CD4-positive, alpha-beta T cell treated with Interleukin-17A for 1 hour (primary cell): ENCODE data around the gene FITM1.

Experiments used
- DNase-seq: peaks from one replicate; pipeline ENCODE4 v3.0.0-alpha.2; 2020

FITM1 gene, protein sequence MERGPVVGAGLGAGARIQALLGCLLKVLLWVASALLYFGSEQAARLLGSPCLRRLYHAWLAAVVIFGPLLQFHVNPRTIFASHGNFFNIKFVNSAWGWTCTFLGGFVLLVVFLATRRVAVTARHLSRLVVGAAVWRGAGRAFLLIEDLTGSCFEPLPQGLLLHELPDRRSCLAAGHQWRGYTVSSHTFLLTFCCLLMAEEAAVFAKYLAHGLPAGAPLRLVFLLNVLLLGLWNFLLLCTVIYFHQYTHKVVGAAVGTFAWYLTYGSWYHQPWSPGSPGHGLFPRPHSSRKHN

DNA sequence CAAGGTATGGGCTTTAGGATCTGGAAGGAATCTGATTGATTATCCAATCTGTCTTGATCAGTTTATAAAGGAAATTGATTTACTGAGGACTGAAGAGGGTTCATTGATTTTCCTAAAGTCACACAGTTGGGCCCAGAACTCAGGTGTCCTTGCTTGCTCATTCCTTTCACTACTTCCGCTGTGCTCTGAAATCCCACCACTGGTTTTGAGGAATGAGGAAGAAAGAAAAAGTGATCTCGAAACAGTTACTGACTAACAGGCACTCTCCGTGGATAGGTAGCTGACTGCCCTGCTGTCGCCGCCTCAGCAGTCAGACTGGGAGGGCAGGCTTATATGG is at the start of gene FITM1:
Gene FITM1, plus strand, starts transcription at position 280 of the 337 bp plus-strand sequence. CDS start 905 bp downstream, outside the sequence.
- DNase-seq, result no peak

DNA sequence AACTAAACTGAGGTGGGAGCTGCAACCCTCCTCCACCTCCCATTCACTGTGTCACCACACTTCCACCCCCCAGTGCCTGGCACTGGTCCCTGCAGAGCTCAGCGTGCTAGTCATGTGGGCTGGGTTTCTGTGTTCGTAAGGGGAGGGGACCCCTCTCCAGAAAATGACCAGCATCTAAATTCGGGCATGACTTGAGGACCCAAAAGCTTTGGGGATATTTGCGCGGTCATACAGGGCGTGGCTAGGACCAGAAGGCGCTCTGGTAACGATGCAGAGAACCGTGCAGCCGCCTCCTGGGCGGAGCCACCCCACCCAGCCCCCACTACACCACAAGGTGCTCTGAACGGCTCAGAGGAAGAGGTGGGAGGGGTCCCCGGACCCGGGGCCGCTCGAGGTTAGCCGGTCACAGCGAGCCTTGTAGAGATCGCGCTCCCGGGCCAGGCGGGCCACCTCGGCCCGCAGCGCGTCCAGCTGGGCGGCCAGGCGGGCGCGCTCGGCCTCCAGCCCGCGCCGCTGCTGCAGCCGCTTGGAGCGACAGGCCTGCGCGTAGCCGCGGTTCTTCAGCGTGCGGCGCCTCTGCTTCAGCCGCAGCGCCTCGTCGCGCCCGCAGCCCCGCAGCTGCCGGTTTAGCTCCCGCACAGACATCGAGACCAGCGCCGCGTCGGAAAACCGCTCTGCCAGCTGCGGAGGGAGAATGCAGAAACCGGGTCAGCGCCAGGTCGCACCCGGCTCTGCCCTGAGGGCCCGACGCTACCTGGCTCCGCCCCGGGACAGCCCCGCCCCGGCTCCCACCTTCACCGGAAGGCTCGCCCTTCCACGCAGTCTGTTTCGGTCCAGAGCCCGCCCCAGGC is 49.3 kb upstream of the FITM1 start:
- DNase-seq, result peak; percentile 71

DNA sequence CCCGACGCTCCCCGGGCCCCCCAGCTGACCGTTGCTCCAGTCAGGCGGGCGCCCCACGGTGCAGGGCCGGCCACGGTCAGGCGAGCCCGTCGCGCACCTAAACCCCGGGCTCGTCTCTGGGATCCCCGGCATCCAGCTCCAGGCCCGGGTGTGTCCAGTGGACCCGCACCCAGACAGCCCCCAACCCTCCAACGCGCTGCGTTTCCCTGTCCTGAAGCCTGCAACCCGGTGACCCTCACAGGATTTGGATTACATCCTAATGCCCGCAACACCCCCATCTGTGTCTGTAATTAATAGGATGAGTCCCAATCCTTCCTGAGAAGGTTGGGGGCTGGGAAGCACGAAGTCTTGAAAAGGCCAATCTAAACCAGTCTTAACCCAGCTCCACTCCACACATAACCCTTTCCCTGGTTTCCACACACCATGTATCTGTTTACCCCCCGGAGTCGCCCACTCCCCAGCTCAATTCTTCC is 48.7 kb upstream of the FITM1 start:
- DNase-seq, result no peak

DNA sequence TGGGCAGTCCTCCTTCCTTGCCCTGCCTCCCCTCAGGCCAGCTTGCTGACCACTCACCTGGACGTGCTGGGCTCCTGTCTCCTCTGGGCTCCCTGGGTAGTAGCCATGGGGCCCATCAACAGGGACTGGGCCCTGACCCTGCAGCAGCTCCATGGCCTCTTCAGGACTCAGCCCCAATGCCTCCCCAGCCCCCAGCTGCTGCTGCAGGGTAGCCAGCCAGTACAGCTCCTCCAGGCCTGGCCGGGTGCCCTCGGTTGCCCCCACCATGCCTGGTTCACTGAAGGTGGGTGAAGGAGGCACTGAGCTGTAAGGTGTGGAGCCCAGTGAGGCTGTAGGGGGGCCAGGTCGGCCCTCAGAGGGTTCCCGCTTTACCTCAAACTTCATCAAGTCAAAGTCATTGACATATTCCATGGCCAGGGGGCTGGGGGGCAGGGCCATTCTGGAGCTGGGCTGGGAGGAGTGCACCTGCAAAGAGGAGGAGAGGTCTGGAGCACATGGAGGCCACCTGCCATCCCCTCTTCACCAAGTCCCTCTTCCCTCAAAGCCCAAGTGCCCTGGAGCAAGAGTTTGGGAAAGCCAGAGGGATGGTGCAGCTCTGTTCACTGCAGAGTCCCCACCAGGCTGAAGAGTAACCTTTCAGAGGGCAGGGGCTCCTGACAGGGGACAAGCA is 47.9 kb upstream of the FITM1 start:
- no peak for DNase-seq

DNA sequence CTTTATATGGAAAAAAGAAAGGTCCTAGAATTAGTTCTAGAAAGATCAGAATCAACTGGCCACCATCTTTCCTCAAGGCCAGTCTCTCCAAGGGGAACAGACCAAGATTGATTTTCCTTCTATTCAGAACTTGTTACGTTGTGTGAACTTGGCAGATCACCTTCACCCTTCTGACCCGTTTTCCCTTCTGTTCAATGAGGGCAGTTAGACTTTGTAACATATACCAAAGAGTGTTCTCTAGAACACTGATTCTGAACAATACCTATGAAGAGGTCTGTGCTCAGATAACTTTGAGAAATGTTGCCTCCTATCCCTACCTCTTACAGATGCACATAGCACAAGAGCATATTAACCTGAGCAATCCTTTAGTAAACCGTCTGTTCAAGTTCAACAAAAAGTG is 47.0 kb upstream of the FITM1 start:
- DNase-seq, result no peak

DNA sequence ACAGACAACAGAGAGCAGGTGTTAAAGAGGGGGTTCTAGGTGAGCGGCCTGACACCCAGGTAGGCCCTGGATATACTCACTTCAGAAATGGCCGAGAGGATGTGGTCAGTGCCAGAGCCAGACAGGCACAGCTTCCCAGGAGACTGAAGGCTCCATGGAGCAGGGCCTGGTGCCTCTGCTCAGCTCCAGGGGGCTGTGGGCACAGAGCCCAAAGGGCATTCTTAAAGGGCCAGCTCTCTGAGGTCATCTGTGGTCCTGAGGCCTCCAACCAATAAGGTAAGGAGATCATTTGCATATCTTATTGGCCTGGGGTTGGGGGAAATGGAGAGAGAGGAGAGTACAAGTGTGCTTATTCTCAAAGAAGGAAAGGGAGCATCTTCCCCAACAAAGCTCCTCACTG is 46.0 kb upstream of the FITM1 start:
- DNase-seq, result no peak

DNA sequence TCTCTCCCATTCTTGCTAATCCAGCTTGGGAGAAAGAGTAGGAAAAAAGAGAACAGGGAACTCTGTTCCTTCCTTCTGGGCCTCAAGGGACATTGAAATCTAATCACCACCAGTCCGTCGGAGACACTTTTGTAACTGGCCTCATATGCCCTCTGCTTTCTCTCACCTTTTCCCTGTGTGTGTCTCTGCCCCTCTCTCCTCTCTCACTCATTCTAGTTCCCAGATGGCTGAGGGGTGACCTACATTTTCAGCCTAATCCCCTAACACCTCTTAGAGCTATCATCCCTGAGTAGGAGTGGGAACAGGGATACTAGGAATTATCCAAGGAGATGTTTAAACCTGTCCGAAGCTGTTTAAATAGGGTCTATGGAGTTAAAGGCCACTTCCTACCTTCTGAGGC is 45.2 kb upstream of the FITM1 start:
- no peak for DNase-seq

DNA sequence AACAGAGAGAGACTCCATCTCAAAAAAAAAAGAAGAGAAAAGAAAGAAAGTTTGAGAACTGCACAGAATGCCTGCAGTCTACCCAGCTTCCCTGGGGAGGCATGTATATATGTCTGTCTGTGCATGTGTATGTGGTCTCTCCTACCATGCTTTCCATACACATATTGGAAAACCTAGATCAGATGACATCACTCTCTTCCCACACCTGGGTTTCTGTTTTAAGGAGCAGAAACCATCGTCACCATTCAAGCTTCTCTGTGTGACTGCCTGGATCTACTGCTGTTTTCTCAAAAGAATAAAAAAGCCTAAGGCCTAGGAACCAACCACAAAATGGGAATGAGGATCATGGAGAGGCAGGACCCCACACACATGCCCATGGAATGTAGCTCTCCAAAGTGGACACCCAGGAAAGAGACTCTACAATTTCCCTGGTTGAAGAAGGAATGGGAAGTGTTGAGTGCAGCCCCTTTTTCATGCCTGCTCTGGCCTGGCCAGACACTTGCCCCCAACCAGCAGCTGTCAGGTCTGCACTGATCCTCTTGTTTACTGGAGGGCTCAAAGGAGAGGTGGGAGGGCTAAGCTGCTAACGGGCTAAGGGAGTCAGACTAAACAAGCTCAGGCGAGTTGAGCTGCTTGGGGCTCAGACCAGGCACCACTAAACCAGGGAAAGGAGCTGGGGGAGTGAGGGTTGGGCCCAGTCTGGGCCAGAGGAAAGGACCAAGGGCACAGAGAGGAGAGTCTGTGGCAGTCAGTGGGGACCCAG is 44.1 kb upstream of the FITM1 start:
- no peak for DNase-seq

DNA sequence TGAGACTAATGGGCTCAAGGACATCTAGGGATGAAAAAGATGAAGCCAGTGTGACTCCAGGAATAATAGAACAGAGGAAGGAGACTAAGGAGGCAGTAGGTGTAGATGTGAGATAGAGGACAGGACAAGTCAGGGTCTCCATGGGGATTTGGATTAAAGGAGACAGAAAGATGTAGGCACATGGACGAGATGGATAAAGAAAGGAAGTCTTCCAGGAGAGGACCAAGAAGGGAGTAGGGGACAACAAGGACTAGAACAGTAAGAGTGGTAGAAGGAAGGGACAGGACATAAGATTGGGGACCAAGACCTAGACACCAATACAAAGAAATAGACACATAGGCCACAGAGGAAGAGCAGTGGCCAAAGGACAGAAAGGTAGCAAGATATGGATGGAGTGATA is 43.5 kb upstream of the FITM1 start:
- no peak for DNase-seq

DNA sequence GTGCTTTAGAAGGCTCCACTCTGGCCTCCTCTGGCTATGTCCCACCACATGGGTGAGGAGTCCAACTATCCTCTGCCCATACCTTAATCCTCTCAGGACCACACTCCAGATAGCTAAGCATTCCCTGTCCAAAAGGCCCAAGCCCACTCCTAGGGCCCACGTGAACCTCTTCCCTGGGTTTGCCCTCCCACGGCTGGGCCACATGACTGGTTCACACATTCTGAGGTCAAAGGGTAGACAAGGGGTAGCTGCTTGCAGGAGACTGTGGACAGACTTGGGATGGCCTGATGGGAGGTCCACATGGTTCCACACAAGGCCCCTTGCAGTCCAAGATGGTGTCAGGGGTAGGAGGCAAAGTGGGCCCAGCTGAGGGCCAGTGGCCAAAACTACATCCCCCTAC is 42.4 kb upstream of the FITM1 start:
- DNase-seq, result no peak

DNA sequence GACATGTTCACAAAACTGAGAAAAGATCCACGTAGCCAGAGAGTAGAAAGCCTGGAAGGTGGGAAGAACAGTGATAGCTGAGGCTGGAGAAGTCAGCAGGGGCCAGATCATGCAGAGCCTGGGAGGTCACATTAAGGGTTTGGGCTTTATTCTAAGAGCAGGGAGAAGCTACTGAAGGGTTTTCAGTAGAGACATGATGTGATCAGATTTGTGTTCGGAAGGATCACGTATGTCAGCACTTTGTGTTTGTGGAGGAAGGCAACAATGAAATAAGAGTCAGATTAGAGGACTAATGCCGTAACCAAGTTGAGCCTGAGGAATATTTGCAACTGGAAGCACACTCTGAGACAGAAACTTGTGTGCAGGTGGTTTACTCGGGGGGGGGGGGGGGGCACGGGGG is 40.6 kb upstream of the FITM1 start:
- no peak for DNase-seq

DNA sequence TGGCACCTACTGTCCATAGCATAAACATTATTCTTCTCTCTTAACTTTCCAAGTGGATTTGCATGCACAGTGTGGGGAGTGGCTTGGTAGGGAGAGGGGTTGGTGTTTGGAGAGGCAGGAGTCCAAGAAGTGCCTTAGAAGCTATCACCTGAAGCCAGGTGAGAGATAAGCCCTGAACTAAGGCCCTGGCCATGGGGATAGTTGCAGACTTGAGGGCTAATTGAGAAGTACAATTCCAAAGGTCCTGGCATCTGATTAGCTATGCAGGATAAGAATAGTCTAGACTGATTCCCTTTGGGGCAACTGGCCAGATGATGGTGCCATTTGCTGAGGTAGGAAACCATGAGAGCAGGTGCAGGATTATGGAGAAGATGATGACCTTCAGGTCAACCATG is 38.4 kb upstream of the FITM1 start:
- no peak for DNase-seq

DNA sequence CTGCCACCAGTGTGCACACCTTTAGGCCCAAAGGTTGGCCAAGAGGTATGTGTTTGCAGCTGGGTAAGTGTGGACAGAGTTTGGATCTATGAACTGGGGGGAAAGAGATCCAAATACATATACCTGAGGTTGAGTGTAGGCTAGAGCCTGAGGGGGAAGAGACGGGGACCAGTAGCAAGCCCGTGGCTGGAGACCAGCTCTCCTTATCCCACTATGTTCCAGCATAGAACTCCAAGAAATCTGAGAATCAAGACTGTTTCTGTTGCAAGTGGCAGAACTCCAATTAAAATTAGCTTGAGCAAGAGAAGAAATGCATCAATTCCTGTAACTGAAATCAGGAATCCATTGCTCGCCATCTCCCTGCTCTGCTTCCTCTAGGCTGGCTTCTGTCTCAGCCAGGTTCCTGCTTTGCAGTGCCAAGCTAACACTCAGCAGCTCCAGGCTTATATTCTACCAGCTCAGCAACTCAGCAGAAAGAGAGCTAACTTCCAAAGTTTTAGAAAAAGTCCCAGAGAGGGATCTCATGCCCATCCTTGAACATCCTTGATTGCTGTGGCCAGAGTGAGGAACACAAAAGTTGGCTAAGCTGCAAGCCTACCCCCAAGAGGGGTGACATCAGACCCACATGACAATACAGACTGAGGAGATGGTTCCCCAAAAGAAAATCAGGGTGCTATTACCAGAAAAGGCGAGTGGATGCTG is 37.8 kb upstream of the FITM1 start:
- no peak for DNase-seq

DNA sequence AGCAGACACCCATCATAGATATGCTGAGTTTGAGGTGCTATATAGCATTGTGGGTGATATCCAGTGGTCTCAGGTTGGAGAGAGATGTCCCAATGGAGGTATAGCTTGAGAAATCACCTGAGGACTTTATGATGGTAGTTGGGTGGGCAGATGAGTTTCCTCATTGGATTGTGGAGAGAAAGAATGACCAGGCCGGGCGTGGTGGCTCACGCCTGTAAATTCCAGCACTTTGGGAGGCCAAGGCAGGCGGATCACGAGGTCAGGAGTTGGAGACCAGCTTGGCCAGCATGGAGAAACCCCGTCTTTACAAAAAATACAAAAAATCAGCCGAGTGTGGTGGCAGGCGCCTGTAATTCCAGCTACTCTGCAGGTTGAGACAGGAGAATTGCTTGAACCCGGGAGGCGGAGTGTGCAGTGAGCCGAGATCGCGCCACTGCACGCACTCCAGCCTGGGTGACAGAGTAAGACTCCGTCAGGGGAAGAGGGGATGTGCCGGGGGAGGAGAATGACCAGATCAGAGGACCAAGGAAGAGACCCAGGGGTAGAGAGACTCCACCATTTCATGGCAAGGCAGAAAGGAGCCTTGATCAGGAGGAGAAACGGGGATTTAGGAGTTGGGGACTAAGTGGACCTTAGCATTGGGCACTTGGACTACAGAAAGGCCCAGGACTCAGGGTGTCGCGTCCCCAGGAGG is 37.1 kb upstream of the FITM1 start:
- no peak for DNase-seq

DNA sequence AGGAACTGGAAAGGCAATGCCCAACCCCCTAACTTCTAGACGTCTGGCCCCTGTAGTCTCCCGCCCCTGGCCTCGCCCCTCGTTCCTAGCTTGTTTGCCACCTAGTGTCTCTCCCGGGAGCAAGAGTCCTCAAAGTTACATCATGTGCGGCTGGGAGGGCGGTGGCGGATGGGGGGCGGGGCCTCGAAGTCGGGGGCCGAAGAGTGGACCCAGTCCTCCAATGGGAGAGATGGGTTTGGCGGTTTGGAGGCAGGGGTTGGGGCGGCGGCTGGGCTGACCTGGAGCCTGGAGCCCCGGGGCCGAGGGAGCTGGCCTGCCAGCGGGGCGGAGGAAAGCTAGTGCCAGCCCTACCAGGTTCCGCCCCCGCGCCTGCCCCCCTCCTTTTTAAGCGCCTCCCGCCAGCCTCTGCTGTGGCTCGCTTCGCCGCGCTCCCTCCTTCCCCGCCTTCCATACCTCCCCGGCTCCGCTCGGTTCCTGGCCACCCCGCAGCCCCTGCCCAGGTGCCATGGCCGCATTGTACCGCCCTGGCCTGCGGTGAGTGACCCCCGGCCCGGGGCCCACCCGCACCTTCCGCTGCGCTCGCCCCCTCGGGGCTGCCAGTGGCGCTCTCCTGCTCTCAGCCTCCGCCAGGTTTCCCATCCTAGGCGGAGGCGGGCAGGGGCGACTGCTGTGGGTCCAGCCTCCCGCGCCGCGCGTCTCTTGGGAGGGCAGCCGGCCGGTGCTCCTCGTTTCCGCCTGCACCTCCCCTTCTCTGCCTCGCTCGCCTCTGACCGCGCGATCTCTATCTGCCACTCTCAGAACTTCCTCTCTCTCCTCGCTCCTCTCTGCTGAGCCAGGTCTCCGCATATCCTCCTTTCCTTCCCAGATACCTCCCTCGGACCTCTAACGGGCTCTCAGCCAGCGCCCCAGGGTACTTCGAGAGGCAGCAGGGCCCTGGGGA is 36.3 kb upstream of the FITM1 start, which contains the start of gene PCK2:
Gene PCK2, plus strand, starts transcription at position 411 of the 940 bp plus-strand sequence. Its CDS starts 95 bp downstream, at position 506.
- DNase-seq, result peak; percentile 75

DNA sequence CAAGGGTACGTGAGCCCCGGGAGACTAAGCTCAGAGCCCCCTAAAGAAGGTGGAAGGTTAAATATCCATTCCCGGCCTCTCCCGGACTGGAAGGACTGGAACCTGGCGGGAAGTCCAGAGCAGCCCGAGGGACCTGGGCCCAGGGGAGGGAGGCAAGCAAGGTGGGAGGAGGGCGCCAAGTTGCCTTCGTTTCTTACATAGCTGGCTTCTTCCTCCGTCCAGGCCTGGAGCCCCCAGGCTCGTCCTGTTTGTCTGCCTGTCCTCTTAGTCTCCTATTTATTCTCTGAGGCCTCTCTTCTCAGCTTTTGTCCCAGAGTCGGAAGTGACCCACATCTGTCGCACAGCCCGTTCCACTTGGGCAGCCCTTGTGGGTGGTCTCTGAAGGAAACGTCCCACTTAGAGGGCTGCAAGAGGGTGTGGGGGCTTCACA is 35.6 kb upstream of the FITM1 start:
- no peak for DNase-seq

DNA sequence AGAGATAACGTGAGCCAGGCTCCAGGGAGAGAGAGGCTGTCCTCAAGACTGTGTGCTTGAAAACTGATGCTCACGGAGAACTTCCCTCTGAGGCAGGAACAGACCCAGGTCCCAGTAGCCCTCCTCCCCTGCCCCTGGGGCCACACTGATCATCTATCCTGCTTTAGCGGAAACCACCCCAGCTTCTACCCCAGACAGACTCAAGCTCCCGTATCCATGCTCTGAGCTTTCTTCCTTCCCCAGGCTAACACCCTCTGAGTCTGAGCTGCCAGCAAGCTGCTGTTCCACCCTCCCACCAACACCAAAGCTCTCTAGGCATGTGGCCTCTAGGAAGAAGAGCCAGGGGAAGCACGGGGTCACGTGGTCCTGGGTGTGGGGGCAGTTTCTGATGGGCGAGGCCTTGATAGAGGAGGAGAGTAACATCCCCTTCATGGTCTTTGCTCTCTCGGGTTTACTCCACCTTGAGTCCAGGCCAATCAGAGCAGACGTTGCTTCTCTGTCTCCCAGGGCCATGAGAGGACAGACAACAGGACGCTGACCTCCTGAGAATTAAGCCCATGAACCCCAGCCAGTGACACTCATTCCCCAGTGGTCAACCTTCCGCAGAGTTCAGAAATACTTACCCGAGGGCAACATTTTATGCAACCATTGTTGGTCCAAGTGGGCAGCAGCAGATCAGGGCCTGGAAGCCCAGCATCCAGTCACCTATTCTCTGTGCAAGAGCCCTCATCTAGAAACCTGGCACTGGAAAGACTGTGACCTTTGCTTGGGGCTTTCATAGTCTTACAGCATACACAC is 35.0 kb upstream of the FITM1 start:
- DNase-seq, result peak; percentile 41

DNA sequence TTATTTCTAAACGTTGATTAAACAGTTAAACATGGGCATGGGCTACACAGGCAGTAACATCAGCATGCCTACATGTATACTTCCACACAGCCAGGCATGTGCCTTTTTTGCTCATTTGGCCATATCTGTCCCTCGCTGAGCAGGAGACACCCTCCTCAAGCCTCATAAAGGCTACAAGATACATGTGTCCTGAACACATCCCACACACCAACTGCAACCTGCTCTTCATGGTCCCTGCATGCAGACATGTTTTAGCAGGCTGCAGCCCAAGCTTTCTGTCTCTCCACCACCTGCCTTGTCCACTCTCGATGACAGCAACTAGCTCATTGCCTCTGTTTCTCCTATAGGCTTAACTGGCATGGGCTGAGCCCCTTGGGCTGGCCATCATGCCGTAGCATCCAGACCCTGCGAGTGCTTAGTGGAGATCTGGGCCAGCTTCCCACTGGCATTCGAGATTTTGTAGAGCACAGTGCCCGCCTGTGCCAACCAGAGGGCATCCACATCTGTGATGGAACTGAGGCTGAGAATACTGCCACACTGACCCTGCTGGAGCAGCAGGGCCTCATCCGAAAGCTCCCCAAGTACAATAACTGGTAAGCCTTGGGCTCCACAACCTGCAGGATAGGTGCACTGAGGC is 33.8 kb upstream of the FITM1 start:
- no peak for DNase-seq
